Peyer's patch (tissue), 4 donors: ENCODE measurements around the gene PTCH1. TPM values are rescaled to one million over a fixed set of nuclear protein-coding genes. Genes with fewer than 3 reads are reported as not detected.

ENCODE experiments used
- DNase-seq, 3 donors: peaks; one replicate each; pipeline ENCODE4 v3.0.0-alpha.2; 2017 to 2019
- H3K27ac ChIP-seq, 4 donors: fragments of 200-600 bp; sonication (generic); one replicate each; pipeline ENCODE4 v1.5.1; 2016 to 2019
- H3K27me3 ChIP-seq, 2 donors: fragments of 200-600 bp; sonication (generic); one replicate each; pipeline ENCODE4 v1.5.1; 2019
- H3K36me3 ChIP-seq, 3 donors: fragments of 200-600 bp; sonication (generic); one replicate each; pipeline ENCODE4 v1.5.1; 2016 to 2019
- H3K4me1 ChIP-seq, 4 donors: fragments of 200-600 bp; sonication (generic); one replicate each; pipeline ENCODE4 v1.5.1; 2016 to 2019
- H3K4me3 ChIP-seq, 4 donors: fragments of 200-600 bp; sonication (generic); 1 replicate in 3 of 4; 2 replicates in 1 of 4; pipeline ENCODE4 v1.5.1; 2016 to 2019; ENCODE audit warnings: mild to moderate bottlenecking in 1 of 4
- H3K9me3 ChIP-seq, 4 donors: fragments of 200-600 bp; sonication (generic); one replicate each; pipeline ENCODE4 v1.5.1; 2016 to 2019; ENCODE audit warnings: mild to moderate bottlenecking in 1 of 4
- CTCF ChIP-seq, 6 experiments: fragments of 450-650 bp in 4 of 6; fragments of 200-600 bp in 2 of 6; sonication (generic) in 1 of 6; IDR thresholded peaks; one replicate each; pipeline ENCODE4 v1.5.1; 2017 to 2019; ENCODE audit warnings: antibody characterized with exemption in 6 of 6, mild to moderate bottlenecking in 3 of 6, moderate library complexity in 1 of 6
- POLR2A ChIP-seq, 2 donors: fragments of 450-650 bp; IDR thresholded peaks; one replicate each; pipeline ENCODE4 v1.5.1; 2017; ENCODE audit warnings: antibody characterized with exemption in 2 of 2, mild to moderate bottlenecking in 2 of 2, moderate library complexity in 2 of 2
- total RNA-seq, 4 donors: library from RNA; depleted of rRNA; stranded (reverse); fragments of >200 nt; gene quantifications; one replicate each; pipeline ENCODE4 v1.1.0, GENCODE V29; 2016

The PTCH1 gene
- total RNA-seq: 10 to 100 TPM; 16.5 to 71.0 (median 24.0) TPM

- DNase-seq: peak; percentile 20 to 77 (median 67)
- Histone ChIP-seq H3K27me3 (no peaks in the 10 kb centered on the region), H3K9me3 (peaks cover 0 to 7% (median 0%) of the 10 kb centered on the region in 4 donors), H3K4me3 (peak within 1 kb of the TSS; percentile 38 to 83 (median 58)), H3K36me3 (no peaks in the 10 kb centered on the region), H3K4me1 (peaks cover 0 to 20% (median 3%) of the 10 kb centered on the region in 4 donors), H3K27ac (peak within 1 kb of the TSS; percentile 38 to 87 (median 65))
- no peak for TF ChIP-seq CTCF (IDR thresholded peaks at IDR 0.05)
- no peak for TF ChIP-seq POLR2A (IDR thresholded peaks at IDR 0.05)
Measured at GRCh38 chr9:95516734-95517558, at the start of gene PTCH1. PTCH1 (minus strand) TSS chr9:95516971.

GRCh38 chr9:95565982-95566381, 49.2 kb upstream of the PTCH1 start:
- H3K4me3 ChIP-seq: no peak overlapping the region
- H3K27ac ChIP-seq: no peak overlapping the region
- H3K9me3 ChIP-seq: no peaks in the 10 kb centered on the region
- no peaks in the 10 kb centered on the region for H3K36me3 ChIP-seq
- DNase-seq: peak in 1 of 3 donors; percentile 19
- no peaks in the 10 kb centered on the region for H3K27me3 ChIP-seq
- H3K4me1 ChIP-seq: no peaks in the 10 kb centered on the region
- TF ChIP-seq CTCF (IDR thresholded peaks at IDR 0.05) (no peak), POLR2A (IDR thresholded peaks at IDR 0.05) (no peak)

- Histone ChIP-seq H3K4me3 (no peak overlapping the region), H3K27me3 (no peaks in the 10 kb centered on the region), H3K9me3 (no peaks in the 10 kb centered on the region), H3K27ac (no peak overlapping the region), H3K4me1 (no peaks in the 10 kb centered on the region), H3K36me3 (no peaks in the 10 kb centered on the region)
- DNase-seq: no peak
- TF ChIP-seq CTCF (IDR thresholded peaks at IDR 0.05): no peak
- no peak for TF ChIP-seq POLR2A (IDR thresholded peaks at IDR 0.05)
Measured at GRCh38 chr9:95561913-95562312, 45.1 kb upstream of the PTCH1 start.

DNA sequence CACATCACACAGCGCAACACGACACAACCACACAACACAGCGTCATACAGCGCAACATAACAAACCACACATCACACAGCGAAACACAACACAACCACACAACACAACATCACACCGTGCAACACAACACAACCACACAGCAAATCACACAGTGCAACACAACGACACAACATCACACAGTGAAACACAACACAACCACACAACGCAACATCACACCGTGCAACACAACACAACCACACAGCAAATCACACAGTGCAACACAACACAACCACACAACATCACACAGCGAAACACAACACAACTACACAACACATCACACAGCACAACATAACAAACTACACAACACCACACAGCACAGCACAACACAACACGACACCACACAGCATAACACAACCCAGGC, 40.4 kb upstream of the PTCH1 start:
- H3K4me3 ChIP-seq: no peak overlapping the region
- DNase-seq: no peak
- no peaks in the 10 kb centered on the region for H3K9me3 ChIP-seq
- no peak overlapping the region for H3K27ac ChIP-seq
- H3K27me3 ChIP-seq: no peaks in the 10 kb centered on the region
- H3K4me1 ChIP-seq: no peaks in the 10 kb centered on the region
- no peaks in the 10 kb centered on the region for H3K36me3 ChIP-seq
- TF ChIP-seq CTCF (IDR thresholded peaks at IDR 0.05): no peak
- TF ChIP-seq POLR2A (IDR thresholded peaks at IDR 0.05): no peak

GRCh38 chr9:95556521-95556920, 39.8 kb upstream of the PTCH1 start:
- Histone ChIP-seq H3K4me3 (no peak overlapping the region), H3K36me3 (no peaks in the 10 kb centered on the region), H3K9me3 (no peaks in the 10 kb centered on the region), H3K4me1 (no peaks in the 10 kb centered on the region), H3K27ac (no peak overlapping the region), H3K27me3 (no peaks in the 10 kb centered on the region)
- no peak for DNase-seq
- TF ChIP-seq POLR2A (IDR thresholded peaks at IDR 0.05) (no peak), CTCF (IDR thresholded peaks at IDR 0.05) (no peak)
